ENCODE data around the gene CYYR1.

CYYR1 gene

GRCh38 chr21:26550326-26550725, 22.8 kb downstream of the CYYR1 start:
- no peak for DNase-seq

- DNase-seq, result no peak
Measured at GRCh38 chr21:26546446-26547097, 26.5 kb downstream of the CYYR1 start.

DNA sequence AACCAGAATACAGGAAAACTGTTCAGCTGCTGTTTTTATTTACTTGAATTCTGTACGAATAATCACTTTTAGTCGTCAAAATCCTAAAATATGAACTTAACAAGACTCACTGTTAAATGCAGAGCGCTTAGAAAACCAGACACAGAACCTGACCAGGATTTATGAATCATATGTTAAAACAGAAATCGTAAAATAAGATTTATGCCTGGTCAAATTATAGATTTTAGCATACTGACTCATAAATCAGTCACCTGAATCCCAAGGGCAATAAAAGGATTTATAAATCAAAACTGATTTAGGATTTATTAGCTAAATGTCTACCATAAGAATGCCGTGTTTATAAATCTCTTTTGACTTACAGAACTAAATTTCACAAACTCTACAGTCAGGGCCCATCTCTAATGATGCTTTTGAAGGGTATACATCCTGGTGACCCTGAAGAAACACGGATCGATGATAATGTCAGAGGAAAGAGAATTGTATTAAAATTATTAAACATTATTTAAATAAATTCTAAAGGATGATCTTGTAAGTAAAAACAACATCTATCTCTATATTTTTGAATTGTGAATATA, 28.8 kb downstream of the CYYR1 start:
- no peak for DNase-seq

GRCh38 chr21:26540651-26541050, 32.4 kb downstream of the CYYR1 start:
- DNase-seq, result no peak

GRCh38 chr21:26539566-26539965, 33.5 kb downstream of the CYYR1 start:
- no peak for DNase-seq

- no peak for DNase-seq
Measured at GRCh38 chr21:26534517-26534916, 38.6 kb downstream of the CYYR1 start.

GRCh38 chr21:26532208-26532607, 40.9 kb downstream of the CYYR1 start:
- no peak for DNase-seq

DNA sequence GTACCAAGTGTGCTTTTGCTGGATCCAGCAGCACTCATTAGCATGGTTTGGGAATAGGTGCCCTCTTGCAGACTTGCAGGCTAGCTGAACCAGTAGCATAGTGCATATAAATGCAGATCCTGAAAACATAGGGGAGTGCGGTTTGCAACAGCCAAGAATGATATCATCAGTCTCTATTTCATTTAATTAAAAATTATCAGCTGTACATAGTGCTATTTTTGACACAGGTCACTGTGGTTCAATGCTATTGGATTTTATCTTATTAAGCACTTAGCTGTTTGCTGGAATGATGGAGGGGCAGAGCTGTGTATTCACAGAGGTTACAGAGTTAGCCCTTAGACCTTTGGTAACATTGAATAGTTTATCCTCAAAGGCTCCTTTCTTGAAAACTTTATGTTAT, 43.6 kb downstream of the CYYR1 start:
- DNase-seq, result no peak

GRCh38 chr21:26528882-26529281, 44.2 kb downstream of the CYYR1 start:
- DNase-seq, result no peak

GRCh38 chr21:26522704-26523103, 50.4 kb downstream of the CYYR1 start:
- no peak for DNase-seq

GRCh38 chr21:26519142-26519541, 53.9 kb downstream of the CYYR1 start:
- no peak for DNase-seq

- DNase-seq, result no peak
Measured at GRCh38 chr21:26515257-26515656, 57.8 kb downstream of the CYYR1 start.

DNA sequence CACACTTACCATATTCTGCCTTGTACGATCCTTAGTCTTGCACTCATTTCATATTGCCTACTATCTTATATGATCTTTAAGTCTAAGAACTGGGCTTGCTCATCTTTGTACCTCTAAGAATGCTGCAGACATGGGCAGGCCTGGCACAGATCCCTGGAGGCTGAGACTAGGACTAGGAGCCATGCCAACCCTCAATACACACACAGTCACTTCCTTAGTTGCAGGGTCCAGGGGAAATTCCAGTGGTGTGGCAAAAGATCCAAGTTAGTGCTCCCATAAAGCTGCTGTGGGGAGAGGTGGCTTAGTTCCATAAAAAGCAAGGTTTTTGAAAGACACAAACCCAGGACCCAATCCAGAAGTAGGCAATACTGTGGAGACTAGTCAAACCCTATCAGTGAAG, 59.9 kb downstream of the CYYR1 start:
- DNase-seq, result peak; percentile 70

DNA sequence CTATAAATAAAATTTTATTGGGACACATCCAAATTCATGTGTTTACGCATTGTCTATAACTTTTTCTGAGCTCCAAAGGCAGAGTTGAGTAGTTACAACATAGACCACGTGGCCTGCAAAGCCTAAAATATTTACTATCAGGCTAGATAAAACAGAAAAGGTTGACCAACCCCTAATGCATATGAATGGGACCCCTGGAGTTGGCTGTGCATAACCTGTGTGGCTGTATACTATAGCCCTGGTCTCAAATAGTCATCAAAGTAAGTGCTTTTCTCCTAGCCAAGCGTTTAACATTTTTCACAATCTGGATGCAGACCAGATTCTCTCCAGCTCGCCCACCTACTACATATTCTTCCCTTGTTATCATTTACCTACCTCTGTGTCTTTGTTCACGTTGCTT, 60.4 kb downstream of the CYYR1 start:
- no peak for DNase-seq

- no peak for DNase-seq
Measured at GRCh38 chr21:26508903-26509302, 64.2 kb downstream of the CYYR1 start.

GRCh38 chr21:26506956-26507355, 66.1 kb downstream of the CYYR1 start:
- DNase-seq, result peak; percentile 83

GRCh38 chr21:26505211-26505610, 67.9 kb downstream of the CYYR1 start:
- peak; percentile 7 for DNase-seq

DNA sequence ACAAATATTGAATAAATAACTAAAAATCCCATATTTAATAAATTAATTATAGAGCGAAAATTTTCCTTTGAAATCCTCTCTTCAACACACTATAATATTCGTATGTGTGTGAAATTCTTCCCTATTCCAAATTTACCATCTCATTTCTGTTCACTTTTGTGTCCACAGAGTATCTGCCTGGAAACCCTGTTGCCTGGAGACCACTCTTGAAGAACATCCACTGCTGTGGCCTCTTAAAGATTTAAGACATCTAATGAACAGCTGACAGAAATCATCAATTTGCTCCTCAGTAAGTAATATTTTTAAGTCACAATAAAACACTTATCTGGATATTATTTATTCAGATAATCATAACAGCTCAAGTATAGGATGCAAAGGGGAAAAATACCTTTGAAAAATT, 69.7 kb downstream of the CYYR1 start:
- DNase-seq, result no peak

DNA sequence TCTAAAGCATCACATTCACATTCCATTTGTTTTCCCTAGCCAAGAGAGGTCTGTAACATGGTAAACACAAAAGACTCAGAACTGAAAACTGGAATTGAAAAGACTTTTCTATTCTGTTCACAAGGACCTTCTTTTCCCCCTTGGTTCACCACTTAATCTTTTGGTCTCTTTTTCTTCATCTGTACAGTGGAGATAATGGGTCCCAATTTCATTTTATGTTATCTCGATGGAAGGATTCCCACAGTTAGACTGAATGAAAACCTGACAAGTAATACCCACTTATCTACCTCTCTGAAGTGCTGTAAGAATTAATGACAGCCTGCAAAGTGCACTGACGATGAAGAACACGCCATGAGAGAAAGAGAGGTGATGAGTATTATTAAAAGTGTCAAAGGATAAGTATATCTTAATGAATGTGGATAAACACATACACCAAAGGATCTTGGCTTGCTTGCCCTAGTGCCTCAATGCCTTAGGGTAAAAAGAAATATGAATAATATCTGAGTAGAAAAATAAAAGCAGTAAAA, 71.5 kb downstream of the CYYR1 start:
- DNase-seq, result no peak

DNA sequence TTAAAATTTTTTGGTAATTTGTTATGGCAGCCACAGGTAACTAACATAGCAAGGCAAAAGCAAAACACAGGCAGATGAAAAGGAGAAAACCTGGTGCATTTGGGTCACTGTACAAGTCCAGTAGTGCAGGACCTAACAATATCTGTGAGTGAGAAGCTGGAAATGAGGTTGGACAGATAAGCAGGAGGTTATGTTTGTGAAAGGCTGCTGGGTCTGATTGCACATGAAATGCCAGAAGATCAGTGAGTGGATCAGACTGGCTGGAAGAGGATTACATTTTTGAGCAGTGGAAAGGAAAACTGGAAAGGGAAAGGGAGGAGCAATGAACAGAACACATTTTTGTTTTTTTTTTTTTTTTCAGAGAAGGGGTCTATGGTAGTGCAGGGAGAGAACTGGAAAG, 73.6 kb downstream of the CYYR1 start:
- no peak for DNase-seq

- no peak for DNase-seq
Measured at GRCh38 chr21:26495283-26495849, 77.7 kb downstream of the CYYR1 start.

- DNase-seq, result no peak
Measured at GRCh38 chr21:26491663-26492062, 81.4 kb downstream of the CYYR1 start.

DNA sequence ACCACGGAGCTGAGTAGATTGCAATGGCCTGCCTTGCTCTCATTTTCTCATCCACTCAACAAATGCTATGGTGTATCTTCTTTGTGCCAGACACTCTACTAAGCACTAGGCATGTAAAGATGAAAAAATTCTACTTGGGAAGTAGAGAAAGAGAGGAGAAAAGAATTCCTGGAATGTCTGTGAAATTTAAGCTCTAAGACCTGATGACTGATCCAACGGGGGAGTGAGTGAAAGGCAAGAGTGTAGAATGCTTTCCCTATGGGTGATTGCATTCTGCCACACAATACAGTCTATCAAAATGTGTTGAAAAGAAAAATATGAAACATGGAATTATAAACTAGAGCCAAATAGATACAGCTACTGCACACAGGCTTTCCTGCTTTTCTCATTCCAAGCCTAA, 82.3 kb downstream of the CYYR1 start:
- peak; percentile 75 for DNase-seq

DNA sequence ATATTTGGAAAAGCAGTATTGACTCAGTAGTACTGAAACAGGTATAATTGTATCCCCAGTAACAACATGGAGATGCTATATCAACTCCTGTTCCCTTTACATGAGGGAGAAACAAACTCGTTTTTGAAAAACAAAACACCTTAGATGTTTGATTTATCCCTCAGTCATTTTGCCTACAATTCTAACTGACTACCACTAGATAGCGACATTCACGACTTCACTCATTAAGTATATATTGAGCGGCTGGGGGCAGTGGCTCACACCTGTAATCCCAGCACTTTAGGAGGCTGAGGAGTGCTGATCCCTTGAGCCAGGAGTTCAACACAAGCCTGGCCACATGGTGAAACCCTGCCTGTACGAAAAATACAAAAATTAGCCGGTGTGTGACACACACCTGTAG, 83.3 kb downstream of the CYYR1 start:
- DNase-seq, result no peak

Data from fibroblast of skin of back (primary cell).